KBM-7 (cell line): Measurements from ENCODE around the gene GTF3C5.
"Not testable (repeated sequence)": the region's sequence is repeated elsewhere in the genome, so short reads cannot be mapped to it uniquely, and the experiment has no call there.

ENCODE experiments used
- DNase-seq: peaks from one replicate; pipeline ENCODE4 v3.0.0-alpha.2; 2015
- in situ Hi-C: fragments of 300-500 bp; cut with MboI; formaldehyde crosslinking; loops from 2 replicates; pipeline ENCODE4 v1.14.3; 2020; ENCODE audit warnings: low sequenced_read_pairs, low pct_unique_long_range_greater_than_20kb, mixed read lengths

The GTF3C5 gene

DNA sequence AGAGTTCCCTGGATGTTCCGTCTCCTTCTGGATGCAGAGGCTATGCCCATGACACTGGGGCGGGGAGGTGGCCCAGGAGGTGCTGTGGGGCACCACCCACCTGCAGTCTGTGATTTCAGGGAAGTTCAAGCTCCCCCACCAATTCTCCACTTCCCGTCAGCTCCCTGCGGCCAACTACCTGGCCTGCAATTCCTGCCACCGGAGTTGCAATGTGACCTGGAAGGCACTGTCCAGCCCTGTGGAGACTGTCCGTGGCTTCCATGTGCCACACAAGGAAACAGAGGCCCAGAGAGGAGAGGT, 35.7 kb upstream of the GTF3C5 start:
- DNase-seq = no peak
- in situ Hi-C loops = no loop called here

GRCh38 chr9:132995879-132996278, 34.9 kb upstream of the GTF3C5 start:
- no peak for DNase-seq
- in situ Hi-C loops = no loop called here

- DNase-seq = no peak
- in situ Hi-C loops = no loop called here
These were observed 34.3 kb upstream of the GTF3C5 start for GRCh38 chr9:132996526-132996925.

- in situ Hi-C loops = no loop called here
- no peak for DNase-seq
These were observed 33.2 kb upstream of the GTF3C5 start for GRCh38 chr9:132997591-132997990.

DNA sequence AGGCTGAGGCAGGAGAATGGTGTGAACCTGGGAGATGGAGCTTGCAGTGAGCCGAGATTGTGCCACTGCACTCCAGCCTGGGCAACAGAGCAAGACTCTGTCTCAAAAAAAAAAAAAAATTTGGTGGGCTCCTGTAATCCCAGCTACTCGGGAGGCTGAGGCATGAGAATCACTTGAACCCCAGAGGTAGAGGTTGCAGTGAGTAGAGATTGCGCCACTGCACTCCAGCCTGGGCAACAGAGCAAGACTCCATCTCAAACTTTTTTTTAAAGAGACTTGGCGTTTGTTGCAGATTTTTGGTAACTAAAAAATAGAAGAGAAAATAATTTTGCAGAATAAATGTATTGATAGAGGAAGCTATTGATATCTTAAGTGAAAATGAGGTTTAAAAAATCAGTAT, 32.6 kb upstream of the GTF3C5 start:
- DNase-seq, in situ Hi-C loops: not testable (repeated sequence)

- no peak for DNase-seq
- in situ Hi-C loops = no loop called here
These were observed 31.8 kb upstream of the GTF3C5 start for GRCh38 chr9:132998831-132999635.

- DNase-seq = peak; percentile 34
- in situ Hi-C loops = no loop called here
These were observed 28.4 kb upstream of the GTF3C5 start for GRCh38 chr9:133002147-133003070.

GRCh38 chr9:133003071-133003461, 27.7 kb upstream of the GTF3C5 start:
- in situ Hi-C loops = no loop called here

DNA sequence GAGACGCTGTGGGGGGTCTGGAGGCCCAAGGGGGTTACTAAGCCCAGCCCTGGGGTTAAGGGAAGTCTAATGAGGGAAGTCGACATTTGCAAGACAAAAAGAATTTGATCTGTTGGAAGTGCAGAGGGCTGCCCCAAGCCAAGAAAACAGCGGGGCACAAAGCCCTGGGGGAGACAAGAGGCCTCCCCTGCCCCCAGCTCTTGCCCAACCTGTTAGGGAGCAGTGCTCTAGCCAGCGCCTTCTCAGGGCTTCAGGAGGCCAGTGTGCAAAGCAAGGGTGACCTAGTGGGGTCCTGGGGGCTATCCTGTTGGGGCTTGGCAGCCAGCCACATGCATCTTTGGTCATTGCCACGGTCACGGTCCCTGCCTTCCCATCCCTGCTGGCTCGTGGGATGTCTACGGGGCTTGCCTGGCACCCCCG, 27.1 kb upstream of the GTF3C5 start:
- in situ Hi-C loops = no loop called here
- peak; percentile 49 for DNase-seq

More at GRCh38 chr9:133003071-133003461, 27.7 kb upstream of the GTF3C5 start:
- peak; percentile 77 for DNase-seq

DNA sequence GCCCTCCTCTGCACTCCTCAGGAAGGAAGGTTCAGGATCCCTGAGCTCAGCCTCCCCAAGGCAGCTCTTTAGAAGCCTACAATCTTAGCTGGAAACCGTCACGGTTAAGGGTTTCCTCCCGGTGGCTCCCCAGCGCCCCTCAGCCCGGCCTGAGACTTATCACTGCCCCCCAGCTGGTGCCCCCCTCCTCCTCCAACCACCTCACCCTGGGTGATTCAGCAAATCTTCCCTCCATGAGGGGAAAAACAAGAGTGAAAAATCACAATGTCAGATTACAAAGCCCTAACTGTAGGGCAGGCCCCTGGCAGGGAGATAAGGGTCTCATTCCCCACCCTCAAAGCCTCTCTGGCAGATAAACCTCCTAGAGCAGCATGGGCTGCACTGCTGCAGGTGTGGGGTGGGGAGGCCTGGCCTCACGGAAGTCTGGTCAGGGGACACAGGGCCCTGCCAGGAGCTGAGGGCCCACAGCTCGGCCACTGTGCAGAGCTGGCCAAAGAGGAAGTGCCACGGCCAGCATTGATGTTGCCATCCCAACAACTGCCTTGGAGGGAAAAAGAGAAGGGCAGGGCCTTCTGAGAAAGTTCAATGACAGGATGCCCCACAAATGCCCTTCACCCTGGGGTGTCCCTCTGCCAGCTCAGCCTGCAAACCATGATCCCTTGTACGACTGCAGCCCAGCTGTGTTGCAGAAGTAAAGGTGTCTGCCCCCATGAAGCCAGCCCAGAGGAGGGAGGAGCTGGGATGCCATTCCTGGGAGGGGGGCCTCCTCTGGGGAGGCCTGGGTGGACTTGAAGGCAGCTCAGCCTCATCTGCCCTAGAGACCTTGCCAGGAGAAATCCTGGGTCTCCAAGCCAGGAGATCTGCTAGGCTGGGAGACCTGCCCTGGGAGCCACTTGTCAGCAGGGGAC, 26.5 kb upstream of the GTF3C5 start:
- in situ Hi-C loops = no loop called here
- peak; percentile 75 for DNase-seq

GRCh38 chr9:133004999-133005760, 25.6 kb upstream of the GTF3C5 start:
- in situ Hi-C loops = no loop called here
- no peak for DNase-seq

- in situ Hi-C loops = no loop called here
- no peak for DNase-seq
These were observed 24.8 kb upstream of the GTF3C5 start for GRCh38 chr9:133005957-133006356.

- no peak for DNase-seq
- in situ Hi-C loops = no loop called here
These were observed 24.0 kb upstream of the GTF3C5 start for GRCh38 chr9:133006731-133007352.

DNA sequence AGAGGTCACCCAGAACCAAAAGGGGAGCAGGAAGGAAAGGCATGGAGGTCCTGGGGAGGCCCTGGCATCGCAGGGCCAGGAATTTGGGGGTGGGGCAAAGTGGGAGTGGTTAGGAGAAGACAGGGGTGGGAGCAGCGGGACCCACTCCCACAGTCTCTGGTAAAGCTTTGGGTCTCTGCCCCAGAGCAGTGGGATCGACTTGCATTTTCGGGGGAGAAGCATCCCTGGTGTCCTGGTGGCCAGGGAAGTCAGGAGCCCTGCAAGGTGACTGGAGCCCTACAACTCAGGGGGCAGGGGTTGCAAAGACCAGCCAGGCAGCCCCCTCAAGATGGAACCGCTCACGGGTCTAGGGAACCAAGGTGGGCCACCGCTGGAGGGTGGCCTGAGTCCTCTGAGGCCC, 22.4 kb upstream of the GTF3C5 start:
- no peak for DNase-seq
- in situ Hi-C loops = no loop called here

DNA sequence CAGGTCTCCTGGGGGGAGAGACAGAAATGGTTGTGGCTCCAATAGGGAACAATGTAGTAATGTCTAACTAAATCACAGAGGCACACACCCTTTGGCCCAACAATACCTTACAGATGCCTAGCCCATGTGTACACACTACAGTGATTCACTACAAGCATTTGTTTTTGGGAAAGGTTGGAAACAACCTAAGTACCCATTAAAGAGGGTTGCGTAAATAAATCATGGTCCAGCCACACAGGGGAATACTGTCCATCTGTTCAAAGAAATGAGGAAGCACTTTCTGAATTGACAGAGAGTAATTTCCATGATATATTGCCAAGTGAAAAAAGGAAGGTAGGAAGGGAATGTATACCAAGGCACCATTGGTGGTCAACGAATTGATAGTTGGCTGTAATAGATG, 22.0 kb upstream of the GTF3C5 start:
- DNase-seq = peak; percentile 66
- in situ Hi-C loops = no loop called here

DNA sequence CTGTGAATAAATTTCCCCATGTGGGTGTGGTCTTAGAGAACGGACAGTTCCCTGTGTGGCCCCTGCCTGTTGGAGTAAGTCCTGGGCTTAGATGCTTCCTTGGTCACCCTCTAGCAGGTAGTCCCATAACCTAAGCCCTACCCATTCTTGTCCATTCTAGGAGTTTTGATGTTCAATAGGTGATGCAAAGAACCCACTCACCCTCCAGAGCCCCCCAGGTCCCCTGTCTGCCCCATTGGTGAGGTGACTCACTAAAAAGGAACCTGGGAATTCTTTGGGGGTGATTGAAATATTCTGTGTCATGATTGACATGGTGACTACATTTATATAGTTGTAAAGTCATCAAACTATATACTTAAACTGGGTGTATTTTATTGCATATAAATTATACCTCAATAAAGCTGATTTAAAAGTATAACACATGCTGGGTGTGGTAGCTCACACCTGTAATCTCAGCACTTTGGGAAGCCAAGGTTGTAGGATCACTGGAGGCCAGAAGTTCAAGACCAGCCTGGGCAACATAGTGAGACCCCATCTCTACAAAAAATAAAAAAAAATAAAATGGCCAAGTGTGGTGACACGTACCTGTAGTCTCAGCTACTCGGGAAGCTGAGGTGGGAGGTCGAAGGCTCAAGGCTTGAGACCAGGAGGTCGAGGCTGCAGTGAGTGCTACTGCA, 20.8 kb upstream of the GTF3C5 start:
- in situ Hi-C loops = no loop called here
- no peak for DNase-seq

- in situ Hi-C loops = no loop called here
- DNase-seq = no peak
These were observed 16.1 kb upstream of the GTF3C5 start for GRCh38 chr9:133014696-133015095.
